Measurements from ENCODE around the gene ELAVL4. TPM values are rescaled to one million over a fixed set of nuclear protein-coding genes. Genes with fewer than 3 reads are reported as not detected.

Gene ELAVL4
- total and polyA plus RNA-seq, 9 donors, result not detected

GRCh38 chr1:50077273-50077672 is 31.4 kb upstream of the ELAVL4 start:
- no peak for DNase-seq
- Histone ChIP-seq H3K27ac (no peak overlapping the region), H3K4me3 (no peak overlapping the region), H3K27me3 (no peaks in the 10 kb centered on the region), H3K4me1 (ENCODE audit: insufficient read depth) (no peaks in the 10 kb centered on the region), H3K36me3 (no peaks in the 10 kb centered on the region), H3K9me3 (no peaks in the 10 kb centered on the region)
- 68 to 80% (median 73%) methylated on average over 1 of the region's 1 CpG for WGBS, 3 donors
- no peak for TF ChIP-seq EP300 (IDR thresholded peaks at IDR 0.05)
- no peak for TF ChIP-seq CTCF (IDR thresholded peaks at IDR 0.05)
- TF ChIP-seq POLR2A (IDR thresholded peaks at IDR 0.05), result no peak
- intact Hi-C loops (cut with DNase I), result no loop called here

GRCh38 chr1:50080904-50081586 is 27.7 kb upstream of the ELAVL4 start:
- WGBS, 3 donors, result 65 to 71% (median 65%) methylated on average over 3 of the region's 3 CpGs
- DNase-seq, result no peak
- no peak overlapping the region for H3K4me3 ChIP-seq
- no peaks in the 10 kb centered on the region for H3K4me1 ChIP-seq (ENCODE audit: insufficient read depth)
- no peaks in the 10 kb centered on the region for H3K36me3 ChIP-seq
- no peaks in the 10 kb centered on the region for H3K9me3 ChIP-seq
- intact Hi-C loops (cut with DNase I), result no loop called here
- no peak for TF ChIP-seq POLR2A (IDR thresholded peaks at IDR 0.05)
- no peak for TF ChIP-seq CTCF (IDR thresholded peaks at IDR 0.05)
- no peak for TF ChIP-seq EP300 (IDR thresholded peaks at IDR 0.05)
- no peak overlapping the region for H3K27ac ChIP-seq
- no peaks in the 10 kb centered on the region for H3K27me3 ChIP-seq

- no peaks in the 10 kb centered on the region for H3K27me3 ChIP-seq
- H3K27ac ChIP-seq, result no peak overlapping the region
- intact Hi-C loops (cut with DNase I), result no loop called here
- no peak for TF ChIP-seq CTCF (IDR thresholded peaks at IDR 0.05)
- TF ChIP-seq EP300 (IDR thresholded peaks at IDR 0.05), result no peak
- no peak for TF ChIP-seq POLR2A (IDR thresholded peaks at IDR 0.05)
- no peaks in the 10 kb centered on the region for H3K9me3 ChIP-seq
- H3K4me3 ChIP-seq, result no peak overlapping the region
- no peaks in the 10 kb centered on the region for H3K4me1 ChIP-seq (ENCODE audit: insufficient read depth)
- H3K36me3 ChIP-seq, result no peaks in the 10 kb centered on the region
- 52 to 73% (median 53%) methylated on average over 1 of the region's 1 CpG for WGBS, 3 donors
- no peak for DNase-seq
Measured at GRCh38 chr1:50084389-50084788, 24.3 kb upstream of the ELAVL4 start.

GRCh38 chr1:50091068-50091467 is 17.7 kb upstream of the ELAVL4 start:
- Histone ChIP-seq H3K27ac (no peak overlapping the region), H3K36me3 (no peaks in the 10 kb centered on the region), H3K27me3 (no peaks in the 10 kb centered on the region), H3K4me1 (ENCODE audit: insufficient read depth) (no peaks in the 10 kb centered on the region), H3K9me3 (no peaks in the 10 kb centered on the region), H3K4me3 (no peak overlapping the region)
- intact Hi-C loops (cut with DNase I), result no loop called here
- 79 to 88% (median 83%) methylated on average over 9 of the region's 9 CpGs for WGBS, 3 donors
- no peak for DNase-seq
- no peak for TF ChIP-seq EP300 (IDR thresholded peaks at IDR 0.05)
- TF ChIP-seq CTCF (IDR thresholded peaks at IDR 0.05), result no peak
- no peak for TF ChIP-seq POLR2A (IDR thresholded peaks at IDR 0.05)

Data from ovary (tissue), 9 donors.